ENCODE data around the gene TBC1D24.

DNA sequence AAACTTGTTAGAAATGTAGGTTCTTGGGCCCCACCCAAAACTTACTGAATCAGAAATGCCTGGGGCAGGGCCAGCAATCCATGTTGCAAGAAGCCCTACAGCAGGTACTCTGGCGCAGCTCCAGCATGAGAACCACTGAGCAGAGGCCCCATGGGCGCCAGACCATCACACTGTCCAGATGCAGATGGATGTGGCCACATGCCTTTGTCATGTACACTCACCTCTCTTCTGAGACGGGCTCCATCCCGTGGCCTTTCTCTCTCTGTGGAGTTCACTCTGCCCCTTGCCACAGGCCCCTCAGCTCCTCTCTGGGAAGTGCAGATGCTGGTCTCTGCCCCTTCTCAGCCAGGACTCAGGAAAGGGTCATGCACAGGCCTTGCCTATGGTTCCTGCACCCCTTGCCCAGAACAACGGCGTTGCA is 48.0 kb upstream of the TBC1D24 start:
- TF ChIP-seq, protein P1, sequence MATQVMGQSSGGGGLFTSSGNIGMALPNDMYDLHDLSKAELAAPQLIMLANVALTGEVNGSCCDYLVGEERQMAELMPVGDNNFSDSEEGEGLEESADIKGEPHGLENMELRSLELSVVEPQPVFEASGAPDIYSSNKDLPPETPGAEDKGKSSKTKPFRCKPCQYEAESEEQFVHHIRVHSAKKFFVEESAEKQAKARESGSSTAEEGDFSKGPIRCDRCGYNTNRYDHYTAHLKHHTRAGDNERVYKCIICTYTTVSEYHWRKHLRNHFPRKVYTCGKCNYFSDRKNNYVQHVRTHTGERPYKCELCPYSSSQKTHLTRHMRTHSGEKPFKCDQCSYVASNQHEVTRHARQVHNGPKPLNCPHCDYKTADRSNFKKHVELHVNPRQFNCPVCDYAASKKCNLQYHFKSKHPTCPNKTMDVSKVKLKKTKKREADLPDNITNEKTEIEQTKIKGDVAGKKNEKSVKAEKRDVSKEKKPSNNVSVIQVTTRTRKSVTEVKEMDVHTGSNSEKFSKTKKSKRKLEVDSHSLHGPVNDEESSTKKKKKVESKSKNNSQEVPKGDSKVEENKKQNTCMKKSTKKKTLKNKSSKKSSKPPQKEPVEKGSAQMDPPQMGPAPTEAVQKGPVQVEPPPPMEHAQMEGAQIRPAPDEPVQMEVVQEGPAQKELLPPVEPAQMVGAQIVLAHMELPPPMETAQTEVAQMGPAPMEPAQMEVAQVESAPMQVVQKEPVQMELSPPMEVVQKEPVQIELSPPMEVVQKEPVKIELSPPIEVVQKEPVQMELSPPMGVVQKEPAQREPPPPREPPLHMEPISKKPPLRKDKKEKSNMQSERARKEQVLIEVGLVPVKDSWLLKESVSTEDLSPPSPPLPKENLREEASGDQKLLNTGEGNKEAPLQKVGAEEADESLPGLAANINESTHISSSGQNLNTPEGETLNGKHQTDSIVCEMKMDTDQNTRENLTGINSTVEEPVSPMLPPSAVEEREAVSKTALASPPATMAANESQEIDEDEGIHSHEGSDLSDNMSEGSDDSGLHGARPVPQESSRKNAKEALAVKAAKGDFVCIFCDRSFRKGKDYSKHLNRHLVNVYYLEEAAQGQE (IDR thresholded peaks at IDR 0.05; ENCODE audit: unreplicated experiment): no peak
- TF ChIP-seq, protein P2, sequence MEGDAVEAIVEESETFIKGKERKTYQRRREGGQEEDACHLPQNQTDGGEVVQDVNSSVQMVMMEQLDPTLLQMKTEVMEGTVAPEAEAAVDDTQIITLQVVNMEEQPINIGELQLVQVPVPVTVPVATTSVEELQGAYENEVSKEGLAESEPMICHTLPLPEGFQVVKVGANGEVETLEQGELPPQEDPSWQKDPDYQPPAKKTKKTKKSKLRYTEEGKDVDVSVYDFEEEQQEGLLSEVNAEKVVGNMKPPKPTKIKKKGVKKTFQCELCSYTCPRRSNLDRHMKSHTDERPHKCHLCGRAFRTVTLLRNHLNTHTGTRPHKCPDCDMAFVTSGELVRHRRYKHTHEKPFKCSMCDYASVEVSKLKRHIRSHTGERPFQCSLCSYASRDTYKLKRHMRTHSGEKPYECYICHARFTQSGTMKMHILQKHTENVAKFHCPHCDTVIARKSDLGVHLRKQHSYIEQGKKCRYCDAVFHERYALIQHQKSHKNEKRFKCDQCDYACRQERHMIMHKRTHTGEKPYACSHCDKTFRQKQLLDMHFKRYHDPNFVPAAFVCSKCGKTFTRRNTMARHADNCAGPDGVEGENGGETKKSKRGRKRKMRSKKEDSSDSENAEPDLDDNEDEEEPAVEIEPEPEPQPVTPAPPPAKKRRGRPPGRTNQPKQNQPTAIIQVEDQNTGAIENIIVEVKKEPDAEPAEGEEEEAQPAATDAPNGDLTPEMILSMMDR (conservative IDR thresholded peaks at IDR 0.05; ENCODE audit: low read depth in 2 of 2): no peak
- TF ChIP-seq EZH2phosphoT487 (IDR thresholded peaks at IDR 0.05; ENCODE audit: unreplicated experiment): no peak
- TF ChIP-seq, protein P3, sequence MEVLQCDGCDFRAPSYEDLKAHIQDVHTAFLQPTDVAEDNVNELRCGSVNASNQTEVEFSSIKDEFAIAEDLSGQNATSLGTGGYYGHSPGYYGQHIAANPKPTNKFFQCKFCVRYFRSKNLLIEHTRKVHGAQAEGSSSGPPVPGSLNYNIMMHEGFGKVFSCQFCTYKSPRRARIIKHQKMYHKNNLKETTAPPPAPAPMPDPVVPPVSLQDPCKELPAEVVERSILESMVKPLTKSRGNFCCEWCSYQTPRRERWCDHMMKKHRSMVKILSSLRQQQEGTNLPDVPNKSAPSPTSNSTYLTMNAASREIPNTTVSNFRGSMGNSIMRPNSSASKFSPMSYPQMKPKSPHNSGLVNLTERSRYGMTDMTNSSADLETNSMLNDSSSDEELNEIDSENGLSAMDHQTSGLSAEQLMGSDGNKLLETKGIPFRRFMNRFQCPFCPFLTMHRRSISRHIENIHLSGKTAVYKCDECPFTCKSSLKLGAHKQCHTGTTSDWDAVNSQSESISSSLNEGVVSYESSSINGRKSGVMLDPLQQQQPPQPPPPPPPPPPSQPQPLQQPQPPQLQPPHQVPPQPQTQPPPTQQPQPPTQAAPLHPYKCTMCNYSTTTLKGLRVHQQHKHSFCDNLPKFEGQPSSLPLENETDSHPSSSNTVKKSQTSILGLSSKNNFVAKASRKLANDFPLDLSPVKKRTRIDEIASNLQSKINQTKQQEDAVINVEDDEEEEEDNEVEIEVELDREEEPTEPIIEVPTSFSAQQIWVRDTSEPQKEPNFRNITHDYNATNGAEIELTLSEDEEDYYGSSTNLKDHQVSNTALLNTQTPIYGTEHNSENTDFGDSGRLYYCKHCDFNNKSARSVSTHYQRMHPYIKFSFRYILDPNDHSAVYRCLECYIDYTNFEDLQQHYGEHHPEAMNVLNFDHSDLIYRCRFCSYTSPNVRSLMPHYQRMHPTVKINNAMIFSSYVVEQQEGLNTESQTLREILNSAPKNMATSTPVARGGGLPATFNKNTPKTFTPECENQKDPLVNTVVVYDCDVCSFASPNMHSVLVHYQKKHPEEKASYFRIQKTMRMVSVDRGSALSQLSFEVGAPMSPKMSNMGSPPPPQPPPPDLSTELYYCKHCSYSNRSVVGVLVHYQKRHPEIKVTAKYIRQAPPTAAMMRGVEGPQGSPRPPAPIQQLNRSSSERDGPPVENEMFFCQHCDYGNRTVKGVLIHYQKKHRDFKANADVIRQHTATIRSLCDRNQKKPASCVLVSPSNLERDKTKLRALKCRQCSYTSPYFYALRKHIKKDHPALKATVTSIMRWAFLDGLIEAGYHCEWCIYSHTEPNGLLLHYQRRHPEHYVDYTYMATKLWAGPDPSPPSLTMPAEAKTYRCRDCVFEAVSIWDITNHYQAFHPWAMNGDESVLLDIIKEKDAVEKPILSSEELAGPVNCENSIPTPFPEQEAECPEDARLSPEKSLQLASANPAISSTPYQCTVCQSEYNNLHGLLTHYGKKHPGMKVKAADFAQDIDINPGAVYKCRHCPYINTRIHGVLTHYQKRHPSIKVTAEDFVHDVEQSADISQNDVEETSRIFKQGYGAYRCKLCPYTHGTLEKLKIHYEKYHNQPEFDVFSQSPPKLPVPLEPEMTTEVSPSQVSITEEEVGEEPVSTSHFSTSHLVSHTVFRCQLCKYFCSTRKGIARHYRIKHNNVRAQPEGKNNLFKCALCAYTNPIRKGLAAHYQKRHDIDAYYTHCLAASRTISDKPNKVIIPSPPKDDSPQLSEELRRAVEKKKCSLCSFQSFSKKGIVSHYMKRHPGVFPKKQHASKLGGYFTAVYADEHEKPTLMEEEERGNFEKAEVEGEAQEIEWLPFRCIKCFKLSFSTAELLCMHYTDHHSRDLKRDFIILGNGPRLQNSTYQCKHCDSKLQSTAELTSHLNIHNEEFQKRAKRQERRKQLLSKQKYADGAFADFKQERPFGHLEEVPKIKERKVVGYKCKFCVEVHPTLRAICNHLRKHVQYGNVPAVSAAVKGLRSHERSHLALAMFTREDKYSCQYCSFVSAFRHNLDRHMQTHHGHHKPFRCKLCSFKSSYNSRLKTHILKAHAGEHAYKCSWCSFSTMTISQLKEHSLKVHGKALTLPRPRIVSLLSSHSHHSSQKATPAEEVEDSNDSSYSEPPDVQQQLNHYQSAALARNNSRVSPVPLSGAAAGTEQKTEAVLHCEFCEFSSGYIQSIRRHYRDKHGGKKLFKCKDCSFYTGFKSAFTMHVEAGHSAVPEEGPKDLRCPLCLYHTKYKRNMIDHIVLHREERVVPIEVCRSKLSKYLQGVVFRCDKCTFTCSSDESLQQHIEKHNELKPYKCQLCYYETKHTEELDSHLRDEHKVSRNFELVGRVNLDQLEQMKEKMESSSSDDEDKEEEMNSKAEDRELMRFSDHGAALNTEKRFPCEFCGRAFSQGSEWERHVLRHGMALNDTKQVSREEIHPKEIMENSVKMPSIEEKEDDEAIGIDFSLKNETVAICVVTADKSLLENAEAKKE (CRISPR knock-in tag; IDR thresholded peaks at IDR 0.05): no peak
- no peak for TF ChIP-seq EZH2 (IDR thresholded peaks at IDR 0.05; ENCODE audit: low read depth, unreplicated experiment)
- TF ChIP-seq CREB1 (CRISPR knock-in tag; IDR thresholded peaks at IDR 0.05; ENCODE audit: low read depth): no peak
- no peak for TF ChIP-seq POLR2AphosphoS5 (IDR thresholded peaks at IDR 0.05; ENCODE audit: low read depth)
- TF ChIP-seq JUNB (IDR thresholded peaks at IDR 0.05; ENCODE audit: unreplicated experiment): no peak
- no peak for TF ChIP-seq STAT1 (IDR thresholded peaks at IDR 0.05; ENCODE audit: unreplicated experiment)
- no peak for TF ChIP-seq ZNF114 (CRISPR knock-in tag; IDR thresholded peaks at IDR 0.05)
- TF ChIP-seq, protein P4, sequence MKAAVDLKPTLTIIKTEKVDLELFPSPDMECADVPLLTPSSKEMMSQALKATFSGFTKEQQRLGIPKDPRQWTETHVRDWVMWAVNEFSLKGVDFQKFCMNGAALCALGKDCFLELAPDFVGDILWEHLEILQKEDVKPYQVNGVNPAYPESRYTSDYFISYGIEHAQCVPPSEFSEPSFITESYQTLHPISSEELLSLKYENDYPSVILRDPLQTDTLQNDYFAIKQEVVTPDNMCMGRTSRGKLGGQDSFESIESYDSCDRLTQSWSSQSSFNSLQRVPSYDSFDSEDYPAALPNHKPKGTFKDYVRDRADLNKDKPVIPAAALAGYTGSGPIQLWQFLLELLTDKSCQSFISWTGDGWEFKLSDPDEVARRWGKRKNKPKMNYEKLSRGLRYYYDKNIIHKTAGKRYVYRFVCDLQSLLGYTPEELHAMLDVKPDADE (IDR thresholded peaks at IDR 0.05): no peak
